DMS153 treated with DMSO at 0.1 percent for 48 hours (cell line): ENCODE data around the gene RPS27A.
"Not testable (repeated sequence)": the region's sequence is repeated elsewhere in the genome, so short reads cannot be mapped to it uniquely, and the experiment has no call there.

Experiments used
- DNase-seq: peaks from one replicate; lab custom pipeline; 2025; ENCODE audit not compliant: unreplicated experiment; lab: John Stamatoyannopoulos, UW

RPS27A gene

GRCh38 chr2:55232084-55232862 is at the start of gene RPS27A, which contains the start of gene CLHC1:
Gene RPS27A (plus strand): TSS chr2:55232688. CDS start chr2:55232825, 137 bp downstream.
Gene CLHC1 (minus strand): TSS chr2:55232293. CDS start chr2:55222411, 9,882 bp downstream.
- DNase-seq, result peak; percentile 98

- not testable (repeated sequence) for DNase-seq
Measured at GRCh38 chr2:55186837-55187236, 45.7 kb upstream of the RPS27A start.

DNA sequence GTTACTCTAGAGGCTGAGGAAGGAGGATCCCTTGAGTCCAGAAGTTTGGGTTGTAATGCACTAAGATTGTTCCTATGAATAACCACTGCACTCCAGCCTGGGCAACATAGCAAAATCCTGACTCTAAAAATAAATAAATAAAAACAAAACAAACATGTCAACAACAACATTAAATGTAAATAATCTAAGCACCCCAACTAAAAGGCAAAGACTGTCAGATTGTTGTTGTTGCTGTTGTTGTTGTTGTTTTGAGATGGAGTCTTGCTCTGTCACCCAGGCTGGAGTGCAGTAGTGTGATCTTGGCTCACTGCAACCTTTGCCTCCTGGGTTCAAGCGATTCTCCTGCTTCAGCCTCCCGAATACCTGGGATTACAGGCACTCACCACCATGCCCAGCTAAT is 40.6 kb upstream of the RPS27A start:
- not testable (repeated sequence) for DNase-seq

DNA sequence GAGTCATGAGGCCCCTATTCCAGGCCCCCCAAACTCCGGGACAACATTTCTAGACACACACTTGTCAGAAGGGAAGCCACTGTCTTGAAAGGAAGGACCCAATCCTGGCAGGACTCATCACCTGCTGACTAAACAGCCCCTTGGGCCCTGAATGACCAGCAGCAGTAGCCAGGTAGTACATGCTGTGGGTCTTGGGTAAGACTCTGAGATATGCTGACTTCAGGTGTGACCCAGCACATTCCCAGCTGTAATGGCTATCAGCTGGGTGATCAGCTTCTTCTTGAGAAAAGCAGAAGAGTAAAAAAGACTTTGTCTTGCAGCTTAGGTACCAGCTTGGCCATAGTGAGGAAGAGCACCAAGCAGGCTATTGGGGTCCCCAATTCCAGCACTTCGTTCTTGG is 36.0 kb upstream of the RPS27A start:
- no peak for DNase-seq

- no peak for DNase-seq
Measured at GRCh38 chr2:55200416-55200815, 32.1 kb upstream of the RPS27A start.

GRCh38 chr2:55204536-55204935 is 28.0 kb upstream of the RPS27A start:
- DNase-seq, result no peak

DNA sequence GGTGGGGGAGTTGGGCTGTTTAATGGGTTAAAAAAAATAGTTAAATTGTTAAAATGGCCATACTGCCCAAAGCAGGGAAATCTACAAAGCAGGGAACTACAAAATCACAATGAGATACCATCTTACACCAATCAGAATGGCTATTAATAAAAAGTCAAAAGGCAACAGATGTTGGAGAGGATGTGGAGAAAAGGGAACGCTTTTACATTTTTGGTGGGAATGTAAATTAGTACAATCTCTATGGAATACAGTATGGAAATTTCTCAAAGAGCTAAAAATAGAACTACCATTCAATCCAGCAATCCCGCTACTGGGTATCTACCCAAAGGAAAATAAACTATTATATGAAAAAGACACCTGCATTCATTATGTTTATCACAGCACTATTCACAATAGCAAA is 27.5 kb upstream of the RPS27A start:
- DNase-seq, result no peak

DNA sequence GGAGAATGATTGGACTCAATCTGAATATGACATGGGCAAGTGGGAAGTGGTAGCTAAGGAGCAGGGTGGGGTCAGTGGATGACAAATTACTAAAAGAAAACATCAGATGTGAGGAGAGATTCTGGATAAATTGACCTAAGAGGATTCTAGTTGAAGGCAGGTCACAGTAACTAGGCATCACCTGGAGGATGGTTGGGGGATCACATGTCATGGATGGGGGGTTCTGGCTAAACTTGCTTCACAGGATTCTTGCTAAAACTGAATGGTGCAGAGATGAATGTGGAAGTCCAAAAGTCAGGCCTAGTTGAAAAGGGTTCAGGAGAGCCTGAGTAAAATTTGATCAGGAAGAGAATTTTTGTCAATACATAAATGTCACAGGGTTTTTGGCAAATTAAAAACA is 18.7 kb upstream of the RPS27A start:
- no peak for DNase-seq

DNA sequence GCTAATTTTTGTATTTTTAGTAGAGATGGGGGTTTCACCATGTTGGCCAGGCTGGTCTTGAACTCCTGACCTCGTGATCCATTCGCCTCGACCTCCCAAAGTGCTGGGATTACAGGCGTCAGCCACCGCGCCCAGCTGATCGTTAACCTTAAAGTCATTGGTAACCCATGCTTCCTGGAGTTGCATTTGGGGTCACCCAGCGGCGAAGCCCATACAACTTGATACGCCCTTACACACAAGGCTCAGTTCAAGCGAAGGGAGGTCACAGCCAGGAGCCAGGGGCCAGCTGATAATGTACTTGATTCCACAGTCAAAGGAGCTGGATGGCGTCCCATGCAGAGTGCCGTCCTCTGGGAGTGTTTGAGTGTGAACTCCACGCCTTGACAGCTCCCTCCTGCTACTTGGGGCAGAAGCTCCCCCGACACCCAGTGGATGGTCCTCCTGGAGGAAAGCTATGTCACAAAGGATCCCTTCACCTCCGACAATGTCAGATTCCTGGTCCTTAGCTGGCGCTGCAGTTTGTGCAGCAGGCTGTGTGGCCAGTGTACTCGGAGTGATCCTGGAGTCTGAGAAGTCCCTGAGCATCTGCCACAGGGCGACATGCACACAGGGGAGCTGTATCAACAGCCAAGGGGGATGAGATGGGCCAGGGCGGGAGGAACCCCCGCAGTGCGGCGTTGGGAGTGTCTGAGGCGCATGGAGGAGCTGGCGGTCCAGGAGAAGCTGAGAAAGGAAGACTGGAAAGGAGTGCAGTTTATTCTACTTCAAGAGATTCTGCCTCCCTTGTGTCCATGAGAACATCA is 8.3 kb upstream of the RPS27A start:
- no peak for DNase-seq

DNA sequence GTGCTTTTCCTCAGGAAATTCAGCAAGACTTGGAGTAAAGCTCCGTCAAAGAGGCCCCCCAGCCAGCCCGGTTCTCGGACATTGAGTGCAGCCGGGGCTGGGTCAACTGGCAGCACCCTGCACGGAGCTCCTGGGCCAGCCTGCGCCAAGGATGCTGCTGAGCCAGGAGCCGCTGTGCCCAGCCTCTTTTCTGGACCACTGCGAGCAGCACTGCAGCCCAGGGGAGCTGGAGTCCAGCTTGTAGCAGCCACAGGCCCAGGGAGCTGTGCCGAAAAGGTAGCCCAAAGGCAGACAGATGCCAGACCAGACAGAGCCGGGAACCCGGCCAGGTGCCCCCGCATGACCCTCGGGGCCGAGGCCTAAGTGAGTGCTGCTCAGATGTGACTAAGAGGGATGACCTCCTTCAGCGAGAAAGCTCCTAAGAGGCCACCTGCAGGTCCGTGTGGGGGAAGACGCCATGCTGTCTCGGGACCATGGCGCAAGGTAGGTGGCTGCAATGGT is 7.7 kb upstream of the RPS27A start:
- no peak for DNase-seq

- no peak for DNase-seq
Measured at GRCh38 chr2:55225481-55226020, 6.9 kb upstream of the RPS27A start.

GRCh38 chr2:55227437-55228225 is 4.9 kb upstream of the RPS27A start:
- DNase-seq, result not testable (repeated sequence)

DNA sequence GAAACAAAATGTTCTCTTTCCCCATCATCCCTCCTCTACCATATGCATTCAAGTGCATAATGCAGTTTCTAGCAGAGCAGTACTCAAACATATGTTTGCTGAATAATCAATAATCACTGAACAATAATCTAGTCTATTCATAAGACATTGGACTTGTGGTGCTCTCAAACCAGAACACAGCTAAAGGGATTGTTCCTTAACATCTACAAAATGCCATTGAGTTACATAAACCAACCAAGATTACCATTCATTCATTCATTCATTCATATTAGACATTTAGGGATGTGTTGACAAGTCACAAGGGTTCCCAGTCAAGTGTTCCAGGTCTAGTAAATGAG is 4.3 kb upstream of the RPS27A start:
- DNase-seq, result no peak

DNA sequence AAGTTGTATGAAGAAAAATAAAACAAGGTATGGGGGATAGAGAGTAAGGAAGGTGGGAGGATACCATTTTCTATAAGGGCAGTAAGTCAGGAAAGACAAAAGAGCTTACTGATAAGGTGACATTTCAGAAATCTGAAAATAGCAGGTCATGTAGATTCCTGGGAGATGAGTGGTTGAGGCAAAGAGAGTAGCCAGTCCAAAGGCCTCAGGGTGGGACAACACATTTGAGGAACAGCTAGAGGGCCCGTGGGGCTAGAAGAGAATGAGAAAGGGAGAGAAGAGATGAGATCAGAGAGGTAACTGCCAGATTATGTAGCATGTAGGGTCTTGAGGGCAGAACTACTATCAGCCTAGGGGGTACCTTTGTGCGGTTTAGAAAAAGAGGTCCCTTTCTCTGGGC is 3.3 kb upstream of the RPS27A start:
- DNase-seq, result no peak

DNA sequence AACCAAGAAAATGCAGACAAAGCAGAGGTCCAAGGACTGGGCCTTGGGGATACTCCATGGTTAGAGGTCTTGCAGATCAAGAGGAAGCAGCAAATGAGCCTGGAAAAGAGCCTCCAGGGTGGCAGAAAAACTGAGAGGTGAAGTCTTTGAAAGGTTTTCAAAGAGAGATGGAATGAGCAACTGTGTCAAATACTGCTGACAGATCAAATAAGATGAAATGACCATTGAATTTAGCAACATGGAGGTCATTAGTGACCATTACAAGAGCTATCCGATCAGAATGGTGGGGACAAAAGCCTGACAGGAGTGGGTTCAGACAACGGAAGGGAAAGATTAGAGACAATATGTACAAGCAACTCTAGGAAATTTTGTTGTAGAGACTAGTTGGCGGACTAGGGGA is 1.9 kb upstream of the RPS27A start:
- DNase-seq, result no peak

GRCh38 chr2:55231546-55232083 is 873 bp upstream of the RPS27A start:
- no peak for DNase-seq

DNA sequence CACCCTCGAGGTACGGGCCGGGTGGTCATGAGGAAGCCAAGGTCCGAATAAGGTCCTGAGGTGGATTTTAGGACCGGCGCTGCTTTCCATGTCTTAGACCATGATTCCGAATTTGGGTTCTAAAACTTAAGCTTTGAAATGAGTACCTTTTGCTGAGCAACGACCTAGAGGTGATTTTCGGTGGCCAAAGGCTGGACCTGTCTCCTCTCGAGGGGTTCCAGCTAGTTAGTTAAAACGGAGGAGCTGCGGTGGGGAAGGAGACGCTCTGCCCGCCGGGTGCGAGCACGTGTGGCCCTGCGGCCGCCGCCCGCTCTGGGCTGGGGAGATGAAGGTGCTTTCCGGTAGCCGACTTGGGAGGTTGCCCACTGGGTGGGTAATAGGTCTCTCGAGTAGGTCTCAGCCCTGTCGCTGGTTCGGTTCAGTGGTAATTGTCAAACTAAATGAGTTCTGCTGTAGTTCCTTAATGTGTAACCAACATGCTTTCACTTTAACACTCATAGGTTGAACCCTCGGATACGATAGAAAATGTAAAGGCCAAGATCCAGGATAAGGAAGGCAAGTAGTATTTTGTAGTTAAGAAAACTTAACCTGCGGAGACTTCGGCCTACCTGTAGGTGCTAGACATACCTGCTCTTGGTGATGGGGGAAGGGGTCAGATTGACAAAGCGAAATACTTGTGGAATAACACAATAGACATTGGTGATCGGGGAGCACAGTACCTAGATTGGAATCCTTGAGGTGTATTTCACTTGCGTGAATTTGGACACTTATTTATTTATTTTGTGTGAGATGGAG is 572 bp downstream of the RPS27A start:
- no peak for DNase-seq

DNA sequence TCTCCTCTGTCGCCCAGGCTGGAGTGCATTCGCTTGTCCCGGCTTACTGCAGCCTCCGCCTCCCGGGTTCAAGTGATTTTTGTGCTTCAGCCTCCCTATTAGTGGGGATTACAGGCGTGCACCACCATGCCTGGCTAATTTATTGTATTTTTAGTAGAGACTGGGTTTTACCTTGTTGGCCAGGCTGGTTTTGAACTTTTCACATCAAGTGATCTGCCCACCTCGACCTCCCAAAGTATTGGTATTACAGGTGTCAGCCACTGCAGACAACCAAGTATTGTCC is 1.1 kb downstream of the RPS27A start:
- DNase-seq, result no peak

DNA sequence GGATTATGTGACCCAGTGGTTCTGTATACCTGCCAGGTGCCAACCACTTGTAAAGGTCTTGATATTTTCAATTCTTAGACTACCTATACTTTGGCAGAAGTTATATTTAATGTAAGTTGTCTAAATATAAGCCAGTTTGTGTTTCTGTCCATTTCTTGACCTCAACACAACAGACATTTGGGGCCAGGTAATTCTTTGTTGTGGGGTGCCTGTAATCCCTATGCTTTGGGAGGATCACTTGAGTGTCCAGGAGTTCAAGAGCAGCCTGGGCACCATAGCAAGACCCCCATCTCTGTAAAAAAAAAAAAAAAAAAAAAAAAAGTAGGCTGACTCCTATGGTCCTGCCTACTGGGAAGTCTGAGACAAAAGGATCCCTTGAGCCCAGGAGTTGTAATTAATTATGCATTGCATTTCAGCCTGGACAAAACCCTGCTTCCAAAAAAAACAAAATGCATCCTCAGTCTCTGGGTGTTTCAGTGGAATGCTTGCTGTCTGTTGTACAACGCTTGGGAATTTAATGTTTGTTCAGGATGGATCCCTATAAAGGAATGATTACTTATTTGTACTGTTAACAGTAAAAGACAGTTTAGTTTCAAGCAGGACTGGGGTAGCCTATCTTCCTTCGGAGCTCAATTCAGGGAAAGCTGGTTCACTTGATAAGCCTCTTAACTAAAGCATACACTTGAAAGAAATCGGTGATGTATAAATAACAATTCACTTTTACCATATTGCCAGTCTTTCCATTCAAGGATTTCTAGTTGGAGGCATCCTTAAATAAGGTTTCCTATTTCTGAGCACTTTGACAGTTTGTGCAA is 3.4 kb downstream of the RPS27A start:
- no peak for DNase-seq
